Neural progenitor cell (in vitro differentiated cells): Measurements from ENCODE around the gene NKX2-1.

Source experiments
- EZH2 ChIP-seq: fragments of 200-600 bp; sonication (generic); IDR thresholded peaks from 2 replicates; pipeline ENCODE4 v1.6.1; 2017; ENCODE audit warnings: antibody characterized with exemption, mild to moderate bottlenecking, moderate library complexity
- TF ChIP-seq, protein P1 (sequence below): fragments of 200-600 bp; sonication (generic); IDR thresholded peaks from 2 replicates; pipeline ENCODE4 v1.5.1; 2017; ENCODE audit warnings: antibody characterized with exemption, mild to moderate bottlenecking

DNA sequence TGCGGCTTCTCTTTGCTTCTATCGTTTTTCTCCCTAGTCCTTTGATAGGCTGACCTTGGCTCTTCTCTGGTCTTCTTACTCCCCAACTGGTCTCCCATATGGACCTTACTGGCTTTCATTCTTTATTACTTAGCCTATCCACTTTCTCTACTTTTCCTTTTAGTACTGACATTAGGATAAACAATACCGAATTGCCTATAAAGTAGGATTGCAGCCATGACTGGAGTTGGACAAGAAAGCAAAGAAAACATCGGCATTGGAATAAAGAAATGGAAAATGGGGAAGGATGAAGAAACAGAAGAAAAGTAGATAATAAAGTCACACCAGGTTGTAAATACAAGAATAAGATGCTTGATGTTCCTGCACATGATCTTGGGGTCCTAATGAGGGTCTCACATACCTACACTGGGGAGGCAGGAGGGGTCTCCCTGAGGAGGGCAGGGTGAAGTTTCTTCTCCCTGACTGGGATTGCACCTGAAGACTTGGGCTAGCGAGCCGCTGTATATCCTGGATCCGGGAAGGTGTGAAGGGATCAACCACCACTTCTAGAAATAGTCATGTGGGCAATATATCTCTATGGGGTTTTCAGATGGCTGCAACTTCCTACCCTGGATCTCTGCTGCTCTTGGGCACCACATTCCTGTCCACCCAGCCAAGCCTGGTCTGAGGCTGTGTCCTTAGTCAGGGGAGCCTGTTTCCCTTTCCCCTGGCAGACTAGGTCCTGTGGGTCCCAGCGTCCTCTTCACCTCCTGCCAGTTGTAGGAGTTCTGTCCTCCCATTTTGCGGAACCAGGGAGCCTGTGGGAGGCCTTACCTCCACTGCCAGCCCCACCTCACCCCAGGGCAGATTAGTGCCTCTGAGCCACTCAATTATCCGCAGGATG is 13.1 kb downstream of the NKX2-1 start:
- TF ChIP-seq, protein P1, sequence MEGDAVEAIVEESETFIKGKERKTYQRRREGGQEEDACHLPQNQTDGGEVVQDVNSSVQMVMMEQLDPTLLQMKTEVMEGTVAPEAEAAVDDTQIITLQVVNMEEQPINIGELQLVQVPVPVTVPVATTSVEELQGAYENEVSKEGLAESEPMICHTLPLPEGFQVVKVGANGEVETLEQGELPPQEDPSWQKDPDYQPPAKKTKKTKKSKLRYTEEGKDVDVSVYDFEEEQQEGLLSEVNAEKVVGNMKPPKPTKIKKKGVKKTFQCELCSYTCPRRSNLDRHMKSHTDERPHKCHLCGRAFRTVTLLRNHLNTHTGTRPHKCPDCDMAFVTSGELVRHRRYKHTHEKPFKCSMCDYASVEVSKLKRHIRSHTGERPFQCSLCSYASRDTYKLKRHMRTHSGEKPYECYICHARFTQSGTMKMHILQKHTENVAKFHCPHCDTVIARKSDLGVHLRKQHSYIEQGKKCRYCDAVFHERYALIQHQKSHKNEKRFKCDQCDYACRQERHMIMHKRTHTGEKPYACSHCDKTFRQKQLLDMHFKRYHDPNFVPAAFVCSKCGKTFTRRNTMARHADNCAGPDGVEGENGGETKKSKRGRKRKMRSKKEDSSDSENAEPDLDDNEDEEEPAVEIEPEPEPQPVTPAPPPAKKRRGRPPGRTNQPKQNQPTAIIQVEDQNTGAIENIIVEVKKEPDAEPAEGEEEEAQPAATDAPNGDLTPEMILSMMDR, result no peak
- TF ChIP-seq EZH2, result no peak
